Measurements from ENCODE around the gene COL11A2. TPM values are rescaled to one million over a fixed set of nuclear protein-coding genes. Genes with fewer than 3 reads are reported as not detected.

Gene COL11A2
- total RNA-seq, 2 donors from 2014 or later = 0.78 to 2.3 TPM

GRCh38 chr6:33199687-33200218, 7.5 kb upstream of the COL11A2 start:
- DNase-seq (peak in 3 of 4 donors; percentile 80 to 88 (median 84)), ATAC-seq (peak; percentile 30)
- intact Hi-C loops (cut with DNase I) = no loop called here
- WGBS, 2 donors = 2 to 3% methylated on average over 19 to 26 of the region's 26 CpGs
- peak overlapping the region; percentile 90 to 99 (median 96) for H3K27ac ChIP-seq
- peaks cover 0 to 20% of the 10 kb centered on the region in 2 donors for H3K36me3 ChIP-seq (replicated peaks in 1 of 2; ENCODE audit: insufficient read depth in 1 of 2, low read depth in 2 of 2)
- H3K9me3 ChIP-seq = no peaks in the 10 kb centered on the region
- no peaks in the 10 kb centered on the region for H3K27me3 ChIP-seq
- peaks cover 62% of the 10 kb centered on the region for H3K4me1 ChIP-seq
- TF ChIP-seq POLR2A (IDR thresholded peaks at IDR 0.05) (no peak), CTCF (IDR thresholded peaks at IDR 0.05) (peak in 1 of 7 experiments; percentile 12)
- peak overlapping the region; percentile 59 to 71 for H3K4me3 ChIP-seq

- DNase-seq (no peak), ATAC-seq (no peak)
- TF ChIP-seq POLR2A (IDR thresholded peaks at IDR 0.05) = no peak
- TF ChIP-seq CTCF (IDR thresholded peaks at IDR 0.05) = no peak
- Histone ChIP-seq H3K9me3 (no peaks in the 10 kb centered on the region), H3K4me1 (peaks cover 56% of the 10 kb centered on the region), H3K27ac (peak overlapping the region in 3 of 4 donors; percentile 94 to 99 (median 99)), H3K36me3 (replicated peaks in 1 of 2; ENCODE audit: insufficient read depth in 1 of 2, low read depth in 2 of 2) (peaks cover 0 to 26% of the 10 kb centered on the region in 2 donors), H3K4me3 (peak overlapping the region in 1 of 2 donors; percentile 59), H3K27me3 (no peaks in the 10 kb centered on the region)
- WGBS, 2 donors = 30 to 49% methylated on average over 2 to 3 of the region's 3 CpGs
- intact Hi-C loops (cut with DNase I) = no loop called here
These were observed 6.7 kb upstream of the COL11A2 start for GRCh38 chr6:33198853-33199436.

- H3K36me3 ChIP-seq (replicated peaks in 1 of 2; ENCODE audit: insufficient read depth in 1 of 2, low read depth in 2 of 2) = peaks cover 0 to 25% of the 10 kb centered on the region in 2 donors
- 46 to 47% methylated on average over 6 of the region's 6 CpGs for WGBS, 2 donors
- intact Hi-C loops (cut with DNase I) = no loop called here
- no peak for TF ChIP-seq POLR2A (IDR thresholded peaks at IDR 0.05)
- TF ChIP-seq CTCF (IDR thresholded peaks at IDR 0.05) = no peak
- H3K9me3 ChIP-seq = no peaks in the 10 kb centered on the region
- no peak overlapping the region for H3K4me3 ChIP-seq
- no peak for DNase-seq
- H3K27ac ChIP-seq = peak overlapping the region in 3 of 4 donors; percentile 3 to 36 (median 13)
- H3K4me1 ChIP-seq = peaks cover 50% of the 10 kb centered on the region
- H3K27me3 ChIP-seq = no peaks in the 10 kb centered on the region
- no peak for ATAC-seq
These were observed 6.0 kb upstream of the COL11A2 start for GRCh38 chr6:33198159-33198852.

- ATAC-seq = peak; percentile 39
- peaks cover 0 to 20% of the 10 kb centered on the region in 2 donors for H3K36me3 ChIP-seq (replicated peaks in 1 of 2; ENCODE audit: insufficient read depth in 1 of 2, low read depth in 2 of 2)
- 17 to 21% methylated on average over 12 of the region's 12 CpGs for WGBS, 2 donors
- H3K9me3 ChIP-seq = no peaks in the 10 kb centered on the region
- no peaks in the 10 kb centered on the region for H3K27me3 ChIP-seq
- intact Hi-C loops (cut with DNase I) = no loop called here
- H3K4me3 ChIP-seq = no peak overlapping the region
- peak; percentile 59 to 82 (median 75) for DNase-seq
- H3K4me1 ChIP-seq = peaks cover 48% of the 10 kb centered on the region
- H3K27ac ChIP-seq = peak overlapping the region in 3 of 4 donors; percentile 3 to 36 (median 13)
- TF ChIP-seq CTCF (IDR thresholded peaks at IDR 0.05) (peak; percentile 53 to 82 (median 71)), POLR2A (IDR thresholded peaks at IDR 0.05) (peak in 1 of 3 donors; percentile 16)
These were observed 5.3 kb upstream of the COL11A2 start for GRCh38 chr6:33197431-33198048.
